T-helper 9 cell (primary cell): ENCODE results near the gene FHOD1.

ENCODE experiments used
- DNase-seq: peaks from one replicate; pipeline ENCODE4 v3.0.0-alpha.2; 2020

The FHOD1 gene

DNA sequence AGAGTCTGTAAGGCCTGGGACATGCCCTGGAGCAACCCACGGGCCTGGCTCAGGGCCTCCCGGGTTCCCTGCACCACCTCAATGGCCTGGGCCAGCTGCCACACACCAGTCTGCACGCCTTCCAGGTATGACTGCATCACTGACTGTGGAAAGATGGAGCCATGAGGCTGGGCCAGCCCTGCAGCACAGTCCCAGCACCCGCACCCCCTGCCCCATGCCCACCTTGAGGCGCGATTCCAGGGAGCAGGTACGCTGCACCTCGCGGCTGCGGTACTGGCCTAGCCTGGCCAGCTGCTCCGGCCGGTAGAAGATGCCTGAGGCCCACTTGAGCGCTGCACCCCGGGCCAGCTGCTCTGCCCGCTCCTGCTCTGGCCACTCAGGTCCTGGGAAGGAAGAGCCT lies 58.5 kb downstream of the FHOD1 start:
- no peak for DNase-seq

GRCh38 chr16:67188323-67188722 lies 59.0 kb downstream of the FHOD1 start:
- DNase-seq: no peak

DNA sequence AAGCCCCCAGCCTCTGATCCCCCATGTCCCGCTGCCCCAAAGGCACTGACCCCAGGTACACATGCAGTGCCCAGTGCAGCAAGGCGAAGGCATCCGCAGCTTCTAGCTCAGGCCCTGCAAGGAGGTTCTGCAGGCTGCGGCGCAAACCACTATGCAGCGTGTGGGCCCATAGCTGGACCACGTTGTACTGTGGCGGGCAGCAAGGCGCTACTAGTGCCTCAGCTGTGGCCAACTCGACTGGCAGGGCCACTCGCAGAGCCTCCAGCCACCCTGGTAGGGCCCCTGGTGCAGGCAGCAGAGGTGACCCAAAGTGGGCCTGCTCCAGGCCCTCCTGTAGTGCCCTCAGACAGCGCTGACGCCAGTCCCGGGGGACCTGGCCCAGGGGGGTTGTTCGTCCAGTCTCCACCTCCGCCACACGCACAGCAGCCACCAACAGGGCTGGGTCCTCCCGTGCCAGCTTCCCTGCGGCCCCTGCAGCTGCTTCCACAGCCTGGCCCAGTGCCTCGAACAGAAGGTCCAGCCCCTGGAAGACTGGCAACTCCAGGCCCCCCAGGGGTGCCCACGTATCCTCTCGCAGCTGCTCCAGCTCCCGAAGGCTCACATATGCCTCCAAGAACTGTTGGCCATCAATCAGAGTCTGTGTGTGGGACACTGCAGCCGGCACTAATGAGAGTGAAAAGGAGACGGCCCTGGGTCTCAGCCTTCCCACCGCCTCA lies 59.9 kb downstream of the FHOD1 start:
- DNase-seq: no peak

DNA sequence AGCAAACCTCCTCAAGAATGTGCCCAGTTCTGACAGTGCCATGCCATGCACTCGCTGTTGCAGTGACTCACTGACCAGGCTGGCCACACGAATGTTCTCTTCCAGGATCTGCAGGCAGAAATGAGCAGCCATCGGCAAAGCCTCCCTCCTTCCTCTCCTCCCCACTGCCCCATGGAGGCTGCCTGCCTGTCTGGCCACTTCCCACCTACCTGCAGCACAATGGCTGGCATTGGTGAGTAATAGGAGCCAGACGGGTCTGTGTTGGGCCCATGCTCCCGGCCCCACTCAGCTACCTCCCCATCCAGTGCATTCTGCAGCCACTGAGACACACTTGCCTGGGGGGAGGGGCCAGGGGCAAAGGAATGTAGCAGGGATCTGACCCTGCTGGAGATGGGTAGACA lies 60.7 kb downstream of the FHOD1 start:
- no peak for DNase-seq

DNA sequence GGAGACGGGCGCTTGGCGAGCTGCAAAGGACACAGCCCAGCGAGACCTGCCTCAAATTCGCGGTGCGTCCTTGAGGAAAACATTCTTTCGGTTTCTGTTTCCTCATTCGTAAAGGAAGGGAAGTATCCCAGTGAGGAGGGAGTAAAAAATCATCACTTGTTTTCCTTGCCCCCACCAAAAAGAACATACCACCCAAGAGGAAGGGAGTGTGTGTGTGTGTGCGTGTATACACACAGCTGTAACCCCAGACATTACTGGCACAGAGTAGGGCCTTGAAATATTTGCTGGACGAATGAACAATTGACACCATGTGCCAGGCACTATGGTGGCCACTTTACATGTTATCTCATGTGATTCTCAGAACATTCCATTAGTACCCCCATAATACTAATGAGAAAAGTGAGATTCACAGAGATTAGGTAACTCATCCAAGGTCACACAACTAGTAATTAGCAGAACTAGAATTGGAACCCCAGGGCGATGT lies 61.6 kb downstream of the FHOD1 start:
- no peak for DNase-seq

DNA sequence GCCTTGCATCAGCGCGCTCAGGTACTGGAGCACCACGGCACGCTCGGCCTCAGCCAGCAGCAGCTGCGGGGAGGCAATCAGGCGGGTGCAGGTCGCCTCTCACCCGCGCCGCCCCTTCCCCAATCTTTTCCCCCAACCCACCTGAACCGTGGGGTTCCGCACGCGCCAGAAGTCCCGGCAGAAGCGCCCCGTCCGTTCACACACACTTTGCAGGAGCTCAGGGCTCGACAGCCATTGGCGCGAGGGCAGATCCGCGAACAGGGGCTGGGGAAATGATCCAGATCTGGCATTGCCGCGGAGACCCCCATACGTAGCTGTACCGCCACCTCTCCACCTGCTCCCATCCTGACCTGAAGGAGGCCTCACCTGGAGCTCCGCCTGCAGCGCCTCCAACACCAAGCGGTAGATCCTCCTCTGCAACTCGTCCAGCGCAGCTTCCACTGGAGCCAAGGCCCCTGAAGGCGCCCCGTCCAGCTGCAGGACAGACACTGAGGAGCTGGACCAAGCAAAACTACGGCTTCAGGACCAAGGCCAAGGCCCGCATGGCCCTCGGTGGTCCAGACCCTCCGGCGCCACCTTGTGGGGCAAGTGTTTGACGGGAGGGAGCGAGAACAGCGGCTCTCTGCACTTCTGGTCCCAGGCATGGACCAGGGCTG lies 62.2 kb downstream of the FHOD1 start:
- peak; percentile 85 for DNase-seq

DNA sequence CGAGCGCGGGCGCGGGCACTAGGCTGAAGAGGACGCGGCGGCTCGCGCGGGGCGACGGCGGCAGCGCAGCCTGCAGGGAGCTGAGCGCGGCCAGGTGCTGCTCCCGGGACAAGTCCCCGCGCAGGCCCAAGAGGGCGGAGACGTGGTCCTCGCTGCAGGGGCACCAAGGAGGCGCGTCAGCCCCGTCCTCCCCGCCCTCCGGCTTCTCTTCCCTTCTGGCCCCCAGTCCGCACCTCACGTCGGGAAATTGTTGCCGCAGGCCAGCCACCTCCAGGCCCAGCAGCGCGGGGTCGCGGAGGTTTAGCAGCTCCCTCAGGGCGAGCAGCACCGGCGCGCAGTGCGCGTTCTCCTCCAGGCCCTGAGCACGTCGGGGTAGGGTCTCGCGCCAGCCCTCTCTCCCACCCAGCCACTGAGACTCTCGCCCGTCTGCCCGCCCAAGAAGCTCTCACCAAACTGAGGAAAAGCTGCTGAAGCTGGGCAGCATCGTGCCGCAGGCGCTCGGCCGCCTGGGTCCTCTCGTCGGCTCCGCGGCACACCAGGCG lies 62.8 kb downstream of the FHOD1 start:
- peak; percentile 24 for DNase-seq

DNA sequence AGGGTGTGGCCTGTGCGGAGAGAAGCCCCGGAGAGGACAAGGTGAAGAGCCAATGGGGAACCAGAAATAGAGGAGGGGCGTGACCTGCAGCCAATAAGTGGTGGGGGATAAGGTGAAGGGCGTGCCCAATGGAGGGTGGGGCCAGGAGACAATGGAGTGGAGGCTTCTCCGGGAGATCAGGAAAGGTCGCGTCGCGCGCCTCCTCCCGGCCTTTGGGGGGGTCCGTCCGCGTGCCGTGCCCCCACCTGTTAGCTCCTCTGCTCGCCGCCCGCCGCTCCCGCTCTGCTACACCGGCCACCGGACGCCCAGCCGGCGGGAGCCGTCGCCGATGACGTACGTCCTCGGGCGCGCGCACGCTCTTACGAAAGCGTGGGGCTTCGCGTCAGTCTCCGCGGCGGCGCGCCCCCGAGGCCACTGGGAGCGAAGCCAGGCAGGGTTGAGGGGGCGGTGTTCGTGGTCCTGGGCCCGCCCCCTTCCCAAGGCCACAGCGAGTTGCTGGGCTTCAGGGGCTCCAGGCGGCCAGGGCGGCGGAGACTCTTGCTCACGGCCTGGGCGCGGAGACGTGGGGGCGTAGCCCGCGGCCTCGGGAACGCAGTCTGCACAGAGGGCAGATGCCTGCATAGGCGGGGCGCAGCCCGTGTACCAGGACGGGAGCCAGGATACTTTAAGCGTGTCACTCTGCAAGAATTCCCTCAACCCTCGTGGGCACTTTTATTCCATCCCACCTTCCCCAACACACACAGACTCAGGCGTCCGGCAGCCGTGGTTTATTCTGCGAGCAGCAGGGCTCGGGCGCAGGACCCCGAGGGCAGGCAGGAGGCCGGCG lies 63.4 kb downstream of the FHOD1 start, which contains the start of gene MATCAP1:
Gene MATCAP1 (minus strand): TSS at position 337 of the 826 bp plus-strand sequence. CDS start 3,353 bp downstream, outside the sequence.
- peak; percentile 85 for DNase-seq

GRCh38 chr16:67183284-67183626 lies 64.0 kb downstream of the FHOD1 start:
- no peak for DNase-seq

- DNase-seq: no peak
Observed at GRCh38 chr16:67182288-67182687, 65.0 kb downstream of the FHOD1 start.

DNA sequence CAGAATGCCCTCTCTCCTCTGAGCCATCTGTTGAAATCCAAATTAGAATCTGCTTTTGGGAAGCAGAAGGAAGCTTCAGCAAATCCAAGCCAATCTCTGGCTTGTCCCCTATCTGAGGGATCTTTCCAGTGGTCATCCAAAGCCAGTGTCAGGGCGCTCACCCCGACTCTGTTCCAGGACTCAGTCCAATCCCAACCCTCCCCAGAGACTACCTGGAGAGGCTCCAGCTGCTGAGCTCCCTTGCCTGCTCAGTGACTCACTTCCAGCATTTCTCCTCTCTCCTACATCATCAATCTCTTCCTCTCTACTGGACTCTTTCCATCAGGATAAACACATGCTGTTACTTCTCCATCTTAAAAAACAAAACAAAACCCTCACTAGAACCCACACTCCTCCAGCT lies 65.9 kb downstream of the FHOD1 start:
- DNase-seq: no peak

- no peak for DNase-seq
Observed at GRCh38 chr16:67180166-67180565, 67.1 kb downstream of the FHOD1 start.

DNA sequence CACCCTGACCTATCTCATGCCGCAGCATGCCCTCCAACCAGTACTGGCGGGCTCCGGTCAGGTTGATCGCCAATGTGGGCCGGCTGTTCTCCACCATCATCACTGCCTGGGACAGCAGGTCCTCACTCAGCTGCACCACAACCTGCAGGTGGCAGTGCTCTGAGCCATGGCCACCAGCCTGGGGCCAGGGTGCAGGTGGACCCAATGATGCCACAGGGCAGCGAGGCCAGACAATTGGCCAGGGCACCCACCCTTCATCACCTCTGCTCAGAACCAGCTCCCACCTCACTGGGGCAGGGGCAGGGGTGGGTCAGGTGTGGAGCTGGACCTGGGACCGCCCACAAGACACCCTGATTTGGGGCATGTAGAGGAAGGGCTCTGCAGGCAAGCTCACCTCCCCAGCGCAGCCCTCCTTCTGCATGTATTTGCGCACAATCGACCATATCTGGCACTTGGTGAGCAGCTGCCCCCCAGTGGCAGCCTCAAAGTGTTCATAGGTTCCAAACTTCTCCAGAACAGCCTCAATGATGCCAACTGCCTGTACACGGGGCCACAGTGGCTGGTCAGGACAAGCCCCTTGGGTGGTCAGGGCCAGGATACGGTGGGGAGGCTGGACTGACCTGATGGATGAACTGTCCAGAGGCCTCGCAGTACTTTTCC lies 67.7 kb downstream of the FHOD1 start:
- DNase-seq: no peak
